Measurements from ENCODE around the gene KIFC3. TPM values are rescaled to one million over a fixed set of nuclear protein-coding genes. Genes with fewer than 3 reads are reported as not detected.
"Not testable (repeated sequence)": the region's sequence is repeated elsewhere in the genome, so short reads cannot be mapped to it uniquely, and the experiment has no call there.

KIFC3 gene, protein sequence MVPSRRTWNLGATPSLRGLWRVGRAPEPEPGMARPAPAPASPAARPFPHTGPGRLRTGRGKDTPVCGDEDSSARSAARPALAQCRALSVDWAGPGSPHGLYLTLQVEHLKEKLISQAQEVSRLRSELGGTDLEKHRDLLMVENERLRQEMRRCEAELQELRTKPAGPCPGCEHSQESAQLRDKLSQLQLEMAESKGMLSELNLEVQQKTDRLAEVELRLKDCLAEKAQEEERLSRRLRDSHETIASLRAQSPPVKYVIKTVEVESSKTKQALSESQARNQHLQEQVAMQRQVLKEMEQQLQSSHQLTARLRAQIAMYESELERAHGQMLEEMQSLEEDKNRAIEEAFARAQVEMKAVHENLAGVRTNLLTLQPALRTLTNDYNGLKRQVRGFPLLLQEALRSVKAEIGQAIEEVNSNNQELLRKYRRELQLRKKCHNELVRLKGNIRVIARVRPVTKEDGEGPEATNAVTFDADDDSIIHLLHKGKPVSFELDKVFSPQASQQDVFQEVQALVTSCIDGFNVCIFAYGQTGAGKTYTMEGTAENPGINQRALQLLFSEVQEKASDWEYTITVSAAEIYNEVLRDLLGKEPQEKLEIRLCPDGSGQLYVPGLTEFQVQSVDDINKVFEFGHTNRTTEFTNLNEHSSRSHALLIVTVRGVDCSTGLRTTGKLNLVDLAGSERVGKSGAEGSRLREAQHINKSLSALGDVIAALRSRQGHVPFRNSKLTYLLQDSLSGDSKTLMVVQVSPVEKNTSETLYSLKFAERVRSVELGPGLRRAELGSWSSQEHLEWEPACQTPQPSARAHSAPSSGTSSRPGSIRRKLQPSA
- total RNA-seq (2022), result 64.6 and 68.4 TPM in 2 replicates
- percentile 69 among the genes with signal in this experiment for Bru-seq, nascent RNA
- percentile 66 among the genes with signal in this experiment for BruChase-seq, experiment 1, labeled RNA remaining after a 6-hour chase
- BruChase-seq, experiment 2, labeled RNA remaining after a 2-hour chase, result percentile 66 among the genes with signal in this experiment
- long read RNA-seq, transcript KIFC3-203 (20 exons, 3,379 nt), result major isoform, 15 of 55 reads
- long read RNA-seq, partial matches to known transcripts, result 18 of 55 reads
- long read RNA-seq, other reads (novel, unspliced or antisense), result 22 of 55 reads

DNA sequence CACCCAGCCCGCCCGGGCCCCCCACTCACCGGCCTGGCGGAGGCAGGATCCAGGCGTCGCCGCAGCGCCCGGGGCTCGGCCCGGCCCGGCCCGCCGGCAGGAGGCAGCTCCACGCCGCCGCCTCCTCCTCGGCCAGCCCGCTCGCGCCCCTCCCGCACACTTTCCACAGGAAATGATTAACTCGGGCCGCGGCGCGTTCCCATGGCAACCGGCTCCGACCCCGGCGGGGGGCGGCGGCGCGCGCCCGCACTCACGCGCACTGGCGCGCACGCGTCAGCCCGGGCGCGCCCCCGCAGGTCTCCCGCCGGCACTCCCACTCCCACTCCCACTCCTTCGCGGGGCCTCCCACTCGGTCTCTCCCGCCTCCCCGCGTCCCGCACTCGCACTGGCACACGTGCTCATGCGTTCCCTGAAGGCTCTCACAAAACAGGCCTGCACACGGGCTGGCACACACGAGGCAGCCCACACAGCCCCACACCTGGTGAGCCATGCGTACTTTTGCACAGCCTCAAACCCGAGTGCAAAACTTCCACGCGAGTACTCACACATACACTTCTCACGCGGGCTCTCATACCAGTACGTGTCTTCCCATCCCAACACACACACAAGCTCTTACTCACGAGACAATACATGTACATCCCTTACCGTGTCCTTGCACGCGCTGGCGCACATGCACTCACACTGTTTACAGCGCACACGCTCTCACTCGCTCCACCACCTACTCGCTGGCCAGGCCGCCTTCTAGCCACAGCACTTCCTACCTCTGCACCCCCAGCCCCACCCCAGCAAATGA, at the start of gene KIFC3:
KIFC3 (minus strand) TSS at position 151 of the 793 bp plus-strand sequence. CDS start 4,248 bp downstream, outside the sequence.
- CTCF ChIA-PET, result interaction anchor here (0.6 kb wide), 1 partner anchor 83 kb away, joined by 4 read pairs; no protein-coding TSS in a partner anchor
- intact Hi-C loops (cut with micrococcal nuclease; ENCODE audit: unreplicated experiment), result no loop called here
- Mint-ChIP-seq H3K27ac (ENCODE audit: unreplicated experiment) (peak within 1 kb of the TSS; percentile 91), H3K9me3 (ENCODE audit: low read depth, unreplicated experiment) (no peaks in the 10 kb centered on the region), H3K4me1 (ENCODE audit: low read depth, unreplicated experiment) (peaks cover 62% of the 10 kb centered on the region), H3K4me3 (ENCODE audit: low read depth, unreplicated experiment) (peak within 1 kb of the TSS; percentile 76), H3K36me3 (ENCODE audit: insufficient read depth, unreplicated experiment) (peaks cover 39% of the 10 kb centered on the region), H3K27me3 (ENCODE audit: unreplicated experiment) (no peaks in the 10 kb centered on the region)
- peak; percentile 86 for DNase-seq
- no TSS peak for BruUV-seq (replicated peaks)
- TF ChIP-seq, protein P1, sequence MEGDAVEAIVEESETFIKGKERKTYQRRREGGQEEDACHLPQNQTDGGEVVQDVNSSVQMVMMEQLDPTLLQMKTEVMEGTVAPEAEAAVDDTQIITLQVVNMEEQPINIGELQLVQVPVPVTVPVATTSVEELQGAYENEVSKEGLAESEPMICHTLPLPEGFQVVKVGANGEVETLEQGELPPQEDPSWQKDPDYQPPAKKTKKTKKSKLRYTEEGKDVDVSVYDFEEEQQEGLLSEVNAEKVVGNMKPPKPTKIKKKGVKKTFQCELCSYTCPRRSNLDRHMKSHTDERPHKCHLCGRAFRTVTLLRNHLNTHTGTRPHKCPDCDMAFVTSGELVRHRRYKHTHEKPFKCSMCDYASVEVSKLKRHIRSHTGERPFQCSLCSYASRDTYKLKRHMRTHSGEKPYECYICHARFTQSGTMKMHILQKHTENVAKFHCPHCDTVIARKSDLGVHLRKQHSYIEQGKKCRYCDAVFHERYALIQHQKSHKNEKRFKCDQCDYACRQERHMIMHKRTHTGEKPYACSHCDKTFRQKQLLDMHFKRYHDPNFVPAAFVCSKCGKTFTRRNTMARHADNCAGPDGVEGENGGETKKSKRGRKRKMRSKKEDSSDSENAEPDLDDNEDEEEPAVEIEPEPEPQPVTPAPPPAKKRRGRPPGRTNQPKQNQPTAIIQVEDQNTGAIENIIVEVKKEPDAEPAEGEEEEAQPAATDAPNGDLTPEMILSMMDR (IDR thresholded peaks at IDR 0.05; ENCODE audit: unreplicated experiment), result no peak

DNA sequence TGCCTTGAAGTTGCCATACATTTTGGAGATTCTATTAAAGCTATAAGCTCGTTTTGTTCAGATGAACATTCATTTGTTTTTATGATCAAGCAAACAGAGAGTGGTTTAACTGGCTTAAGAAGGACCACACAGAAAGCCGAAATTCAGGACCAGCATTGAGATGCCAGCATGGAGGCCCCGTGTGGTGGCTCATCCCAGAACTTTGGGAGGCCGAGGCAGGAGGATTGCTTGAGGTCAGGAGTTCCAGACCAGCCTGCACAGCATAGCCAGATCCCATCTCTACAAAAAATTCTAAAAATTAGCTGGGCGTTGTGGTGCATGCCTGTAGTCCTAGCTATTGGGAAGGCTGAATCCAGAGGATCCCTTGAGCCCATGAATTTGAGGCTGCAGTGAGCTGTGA, 45.9 kb upstream of the KIFC3 start:
- TF ChIP-seq, protein P1 (IDR thresholded peaks at IDR 0.05; ENCODE audit: unreplicated experiment), result no peak
- Mint-ChIP-seq H3K27me3 (ENCODE audit: unreplicated experiment) (peaks cover 28% of the 10 kb centered on the region), H3K36me3 (ENCODE audit: insufficient read depth, unreplicated experiment) (no peaks in the 10 kb centered on the region), H3K4me1 (ENCODE audit: low read depth, unreplicated experiment) (no peaks in the 10 kb centered on the region), H3K9me3 (ENCODE audit: low read depth, unreplicated experiment) (no peaks in the 10 kb centered on the region), H3K4me3 (ENCODE audit: low read depth, unreplicated experiment) (no peak overlapping the region), H3K27ac (ENCODE audit: unreplicated experiment) (no peak overlapping the region)
- intact Hi-C loops (cut with micrococcal nuclease; ENCODE audit: unreplicated experiment), result no loop called here
- BruUV-seq (replicated peaks), result no TSS peak
- DNase-seq, result no peak
- CTCF ChIA-PET, result interaction anchor here (0.9 kb wide), 1 partner anchor 51 kb away, joined by 3 read pairs; no protein-coding TSS in a partner anchor

DNA sequence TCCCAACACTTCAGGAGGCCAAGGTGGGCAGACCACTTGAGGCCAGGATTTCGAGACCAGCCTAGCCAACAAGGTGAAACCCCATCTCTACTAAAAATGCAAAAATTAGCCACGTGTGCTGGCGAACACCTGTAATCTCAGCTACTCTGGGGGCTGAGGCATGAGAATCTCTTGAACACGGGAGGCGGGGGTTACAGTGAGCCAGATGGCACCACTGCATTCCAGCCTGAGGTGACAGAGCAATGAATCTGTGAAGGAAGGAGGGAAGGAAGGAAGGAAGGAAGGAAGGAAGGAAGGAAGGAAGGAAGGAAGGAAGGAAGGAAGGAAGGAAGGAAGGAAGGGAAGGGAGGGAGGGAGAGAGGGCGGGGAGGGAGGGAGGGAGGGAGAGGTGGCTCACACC, 44.6 kb upstream of the KIFC3 start:
- H3K27ac Mint-ChIP-seq (ENCODE audit: unreplicated experiment); H3K4me1 Mint-ChIP-seq (ENCODE audit: low read depth, unreplicated experiment); intact Hi-C loops (cut with micrococcal nuclease; ENCODE audit: unreplicated experiment); H3K9me3 Mint-ChIP-seq (ENCODE audit: low read depth, unreplicated experiment); H3K4me3 Mint-ChIP-seq (ENCODE audit: low read depth, unreplicated experiment); BruUV-seq (replicated peaks); DNase-seq; H3K36me3 Mint-ChIP-seq (ENCODE audit: insufficient read depth, unreplicated experiment): not testable (repeated sequence)
- CTCF ChIA-PET, result interaction anchor here (1.1 kb wide), 1 partner anchor 16 kb away, joined by 5 read pairs; no protein-coding TSS in a partner anchor
- H3K27me3 Mint-ChIP-seq (ENCODE audit: unreplicated experiment), result peaks cover 28% of the 10 kb centered on the region

DNA sequence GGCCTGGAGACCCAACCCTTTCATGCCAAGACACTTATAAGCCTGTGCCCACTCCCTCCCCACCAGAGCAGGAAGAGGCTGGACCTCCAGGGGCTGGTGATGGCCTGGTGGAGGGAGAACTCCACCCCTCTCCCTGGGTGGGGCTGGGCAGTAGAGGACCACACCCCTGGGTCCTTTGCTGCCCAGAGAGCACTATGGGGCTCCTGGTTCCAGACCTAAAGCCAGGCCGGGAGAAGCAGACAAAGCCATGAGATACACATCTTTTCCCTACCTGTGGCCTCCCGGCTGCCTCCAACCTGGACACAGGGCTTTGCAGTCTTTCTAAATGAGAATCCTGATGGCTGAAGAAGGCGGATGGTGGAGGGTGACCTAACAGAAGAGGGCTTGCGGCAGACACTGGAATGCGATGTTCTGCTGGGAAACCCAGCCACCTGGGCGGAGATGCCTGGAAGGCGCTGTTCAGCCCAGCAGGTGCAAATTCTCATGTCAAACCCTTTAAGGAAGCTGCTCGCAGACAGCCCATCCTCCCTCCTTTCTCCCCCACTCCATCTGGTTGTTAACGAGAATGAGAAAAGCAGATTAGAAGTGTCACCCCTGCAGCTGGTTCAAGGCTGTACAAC, 43.9 kb upstream of the KIFC3 start:
- H3K36me3 Mint-ChIP-seq (ENCODE audit: insufficient read depth, unreplicated experiment), result no peaks in the 10 kb centered on the region
- no peaks in the 10 kb centered on the region for H3K4me1 Mint-ChIP-seq (ENCODE audit: low read depth, unreplicated experiment)
- H3K27ac Mint-ChIP-seq (ENCODE audit: unreplicated experiment), result no peak overlapping the region
- CTCF ChIA-PET, result interaction anchor here (1.1 kb wide), 1 partner anchor 17 kb away, joined by 5 read pairs; no protein-coding TSS in a partner anchor
- BruUV-seq (replicated peaks), result no TSS peak
- no peak for DNase-seq
- TF ChIP-seq, protein P1 (IDR thresholded peaks at IDR 0.05; ENCODE audit: unreplicated experiment), result no peak
- peaks cover 28% of the 10 kb centered on the region for H3K27me3 Mint-ChIP-seq (ENCODE audit: unreplicated experiment)
- H3K4me3 Mint-ChIP-seq (ENCODE audit: low read depth, unreplicated experiment), result no peak overlapping the region
- intact Hi-C loops (cut with micrococcal nuclease; ENCODE audit: unreplicated experiment), result no loop called here
- no peaks in the 10 kb centered on the region for H3K9me3 Mint-ChIP-seq (ENCODE audit: low read depth, unreplicated experiment)

Measured in Calu3 (cell line).